Fibroblast of lung (primary cell): Measurements from ENCODE around the gene INTS14. TPM values are rescaled to one million over a fixed set of nuclear protein-coding genes. Genes with fewer than 3 reads are reported as not detected.
A peak's percentile ranks its signal among the peaks of the same experiment; 100 is the strongest.

Experiments
- DNase-seq, 2 donors: peaks; one replicate each; pipeline versions ENCODE4 v3.0.0 to v3.0.0-alpha.2; 2010; ENCODE audit warnings: low read depth in 2 of 2
- H2AFZ ChIP-seq: 2 replicates; pipeline ENCODE4 v1.5.1; 2012; ENCODE audit warnings: low read length, control low read depth, inconsistent platforms
- H3K27ac ChIP-seq: 2 replicates; pipeline ENCODE4 v1.5.1; 2011; ENCODE audit warnings: low read length, control low read depth; ENCODE audit not compliant: insufficient read depth
- H3K27me3 ChIP-seq: 2 replicates; pipeline ENCODE4 v1.5.1; 2011; ENCODE audit warnings: mild to moderate bottlenecking, low read length; ENCODE audit not compliant: control insufficient read depth, insufficient read depth
- H3K36me3 ChIP-seq: 2 replicates; pipeline ENCODE4 v1.5.1; 2011; ENCODE audit warnings: low read length; ENCODE audit not compliant: control insufficient read depth, insufficient read depth
- H3K4me1 ChIP-seq: 2 replicates; pipeline ENCODE4 v1.5.1; 2011; ENCODE audit warnings: low read length; ENCODE audit not compliant: control insufficient read depth, insufficient read depth; ENCODE audit errors: extremely low read depth
- H3K4me2 ChIP-seq: 2 replicates; pipeline ENCODE4 v1.5.1; 2011; ENCODE audit warnings: low read length, control low read depth; ENCODE audit not compliant: insufficient read depth; ENCODE audit errors: extremely low read depth
- H3K4me3 ChIP-seq, 4 experiments: fragments of 200-600 bp in 1 of 4; sonication (generic) in 1 of 4; replicated peaks in 1 of 4; 2 replicates each; pipeline ENCODE4 v1.5.1; 2011 to 2016; ENCODE audit warnings: low read length in 4 of 4, low read depth in 3 of 4, mild to moderate bottlenecking in 3 of 4, control low read depth in 2 of 4, inconsistent platforms in 1 of 4, mixed read lengths in 1 of 4; ENCODE audit not compliant: insufficient read depth in 1 of 4; ENCODE audit errors: control extremely low read depth in 1 of 4
- H3K79me2 ChIP-seq: 2 replicates; pipeline ENCODE4 v1.5.1; 2012; ENCODE audit warnings: mild to moderate bottlenecking, low read length, inconsistent platforms; ENCODE audit not compliant: control insufficient read depth, insufficient read depth
- H3K9ac ChIP-seq: 2 replicates; pipeline ENCODE4 v1.5.1; 2011; ENCODE audit warnings: mild to moderate bottlenecking, low read length, control low read depth; ENCODE audit not compliant: insufficient read depth
- H3K9me3 ChIP-seq: 2 replicates; pipeline ENCODE4 v1.5.1; 2012; ENCODE audit warnings: low read depth, low read length; ENCODE audit not compliant: control insufficient read depth, insufficient read depth
- H4K20me1 ChIP-seq: 2 replicates; pipeline ENCODE4 v1.5.1; 2011; ENCODE audit warnings: low read length; ENCODE audit not compliant: control insufficient read depth, insufficient read depth; ENCODE audit errors: extremely low read depth
- CTCF ChIP-seq, 2 donors: IDR thresholded peaks in 1 of 2; conservative IDR thresholded peaks in 1 of 2; 1 replicate in 1 of 2; 2 replicates in 1 of 2; pipeline ENCODE4 v1.5.1; 2011 to 2012; ENCODE audit warnings: low read length in 2 of 2, control low read depth in 1 of 2, inconsistent platforms in 1 of 2, low read depth in 1 of 2, mild to moderate bottlenecking in 1 of 2
- EZH2 ChIP-seq: IDR thresholded peaks from 2 replicates; pipeline ENCODE4 v1.5.1; 2012; ENCODE audit warnings: low read length, control low read depth, mild to moderate bottlenecking; ENCODE audit errors: missing control alignments
- polyA plus RNA-seq, 2 donors: library from polyadenylated mRNA; depleted of rRNA in 1 of 2; stranded (reverse) in 1 of 2; unstranded in 1 of 2; fragments of >200 nt; gene quantifications; 2 replicates each; pipeline ENCODE4 v1.2.1, GENCODE V29; 2011 to 2012; ENCODE audit warnings: missing spikeins in 1 of 2
- total RNA-seq: library from RNA; depleted of rRNA; stranded (reverse); fragments of >200 nt; gene quantifications from 2 replicates; pipeline ENCODE4 v1.2.1, GENCODE V29; 2014

The INTS14 gene
- total and polyA plus RNA-seq, 2 donors (not counting 1 experiment from before 2014, with no cell fraction given): 31.5 to 55.9 TPM

- no peaks in the 10 kb centered on the region for H3K36me3 ChIP-seq
- no peak overlapping the region for H3K4me3 ChIP-seq
- no peak for DNase-seq
- H3K4me1 ChIP-seq: peaks cover 5% of the 10 kb centered on the region
- no peak overlapping the region for H2AFZ ChIP-seq
- no peaks in the 10 kb centered on the region for H3K79me2 ChIP-seq
- H3K27ac ChIP-seq: no peak overlapping the region
- TF ChIP-seq CTCF (conservative IDR thresholded peaks at IDR 0.05 in 1 of 2, IDR thresholded peaks at IDR 0.05 in 1 of 2; ENCODE audit: low read depth in 1 of 2, low read length in 2 of 2) (no peak), EZH2 (no peak)
- H3K9me3 ChIP-seq: no peaks in the 10 kb centered on the region
- no peak overlapping the region for H3K4me2 ChIP-seq
- no peak overlapping the region for H3K9ac ChIP-seq
- H4K20me1 ChIP-seq: no peaks in the 10 kb centered on the region
- H3K27me3 ChIP-seq: no peaks in the 10 kb centered on the region
These were observed 51.8 kb downstream of the INTS14 start for GRCh38 chr15:65558997-65559760.

GRCh38 chr15:65558336-65558735 lies 52.6 kb downstream of the INTS14 start:
- H3K36me3 ChIP-seq: no peaks in the 10 kb centered on the region
- no peaks in the 10 kb centered on the region for H3K9me3 ChIP-seq
- DNase-seq: peak; percentile 79 to 81
- no peaks in the 10 kb centered on the region for H3K27me3 ChIP-seq
- H3K4me1 ChIP-seq: peaks cover 5% of the 10 kb centered on the region
- H3K79me2 ChIP-seq: peaks cover 3% of the 10 kb centered on the region
- H3K4me3 ChIP-seq: no peak overlapping the region
- H3K9ac ChIP-seq: no peak overlapping the region
- H3K4me2 ChIP-seq: no peak overlapping the region
- H2AFZ ChIP-seq: no peak overlapping the region
- H3K27ac ChIP-seq: no peak overlapping the region
- TF ChIP-seq EZH2 (no peak), CTCF (conservative IDR thresholded peaks at IDR 0.05 in 1 of 2, IDR thresholded peaks at IDR 0.05 in 1 of 2; ENCODE audit: low read depth in 1 of 2, low read length in 2 of 2) (no peak)
- H4K20me1 ChIP-seq: no peaks in the 10 kb centered on the region

- Histone ChIP-seq H3K27ac (no peak overlapping the region), H3K27me3 (no peaks in the 10 kb centered on the region), H3K4me3 (no peak overlapping the region), H4K20me1 (no peaks in the 10 kb centered on the region), H3K4me1 (peaks cover 5% of the 10 kb centered on the region), H3K36me3 (no peaks in the 10 kb centered on the region), H3K79me2 (peaks cover 4% of the 10 kb centered on the region), H2AFZ (no peak overlapping the region), H3K9ac (no peak overlapping the region), H3K4me2 (no peak overlapping the region), H3K9me3 (no peaks in the 10 kb centered on the region)
- TF ChIP-seq CTCF (conservative IDR thresholded peaks at IDR 0.05 in 1 of 2, IDR thresholded peaks at IDR 0.05 in 1 of 2; ENCODE audit: low read depth in 1 of 2, low read length in 2 of 2) (no peak), EZH2 (no peak)
- no peak for DNase-seq
These were observed 54.3 kb downstream of the INTS14 start for GRCh38 chr15:65556622-65557021.
